Activated CD4-positive, alpha-beta T cell treated with anti-CD3 and anti-CD28 coated beads, Interleukin-2, amount 10 ng/mL, durations not matched to agents 7 days and 5 days (primary cell): ENCODE measurements around the gene MAN1B1. TPM values are rescaled to one million over a fixed set of nuclear protein-coding genes. Genes with fewer than 3 reads are reported as not detected.

Experiments used
- CTCF ChIA-PET: fragments of 350-600 bp; sonication (Branson Sonifier 250); formaldehyde crosslinking; loops from one replicate; lab custom pipeline; 2021; ENCODE audit warnings: antibody characterized with exemption; lab: Charles Lee
- POLR2A ChIA-PET: fragments of 350-600 bp; sonication (Branson Sonifier 250); formaldehyde crosslinking; loops from one replicate; lab custom pipeline; 2021; ENCODE audit warnings: antibody characterized with exemption; lab: Charles Lee
- DNase-seq: peaks from one replicate; pipeline ENCODE4 v3.0.0-alpha.2; 2020
- H3K27ac Mint-ChIP-seq: one replicate; pipeline ENCODE4 v1.8.0; 2021; ENCODE audit warnings: mild to moderate bottlenecking, moderate library complexity, mixed read lengths
- H3K27me3 Mint-ChIP-seq: one replicate; pipeline ENCODE4 v1.8.0; 2021; ENCODE audit warnings: mixed read lengths
- H3K36me3 Mint-ChIP-seq: one replicate; pipeline ENCODE4 v1.8.0; 2021; ENCODE audit warnings: low read depth, mixed read lengths
- H3K4me1 Mint-ChIP-seq: one replicate; pipeline ENCODE4 v1.8.0; 2021; ENCODE audit warnings: mixed read lengths
- H3K4me3 Mint-ChIP-seq: one replicate; pipeline ENCODE4 v1.8.0; 2021; ENCODE audit warnings: mild to moderate bottlenecking, moderate library complexity, mixed read lengths
- H3K9me3 Mint-ChIP-seq: one replicate; pipeline ENCODE4 v1.8.0; 2021; ENCODE audit warnings: mixed read lengths
- total RNA-seq, 2 experiments: library from RNA; stranded (reverse); gene quantifications; one replicate each; pipeline ENCODE4 v1.2.3, GENCODE V29; 2021

MAN1B1 gene
- total RNA-seq, 2 experiments from 2014 or later: 43.0 to 55.0 TPM

- peaks cover 32% of the 10 kb centered on the region for H3K27me3 Mint-ChIP-seq
- H3K36me3 Mint-ChIP-seq: no peaks in the 10 kb centered on the region
- CTCF ChIA-PET: interaction anchor here (0.8 to 1.4 kb wide), 8 partner anchors 9 to 144 kb away, joined by 3 read pairs; partner anchors contain the start of gene NRARP
- POLR2A ChIA-PET: no interaction called here
- no peaks in the 10 kb centered on the region for H3K9me3 Mint-ChIP-seq
- no peak for DNase-seq
- no peak overlapping the region for H3K27ac Mint-ChIP-seq
- peaks cover 22% of the 10 kb centered on the region for H3K4me1 Mint-ChIP-seq
- H3K4me3 Mint-ChIP-seq: no peak overlapping the region
Observed at GRCh38 chr9:137157618-137158415, 71.0 kb downstream of the MAN1B1 start.

- H3K4me3 Mint-ChIP-seq: no peak overlapping the region
- DNase-seq: no peak
- ChIA-PET POLR2A (no interaction called here), CTCF (interaction anchor here (1.1 to 1.2 kb wide), 2 partner anchors 9 to 20 kb away, joined by 3 read pairs; no protein-coding TSS in a partner anchor)
- H3K9me3 Mint-ChIP-seq: no peaks in the 10 kb centered on the region
- H3K27me3 Mint-ChIP-seq: peaks cover 35% of the 10 kb centered on the region
- peaks cover 22% of the 10 kb centered on the region for H3K4me1 Mint-ChIP-seq
- H3K27ac Mint-ChIP-seq: no peak overlapping the region
- H3K36me3 Mint-ChIP-seq: no peaks in the 10 kb centered on the region
Observed at GRCh38 chr9:137158625-137159024, 71.8 kb downstream of the MAN1B1 start.

Other genes starting within 250 kb of the MAN1B1 start
- 1 to 10 TPM; 4.0 to 4.1 TPM for gene AJM1, start 244.5 kb upstream of the MAN1B1 start, total RNA-seq
- 10 to 100 TPM; 90.1 to 99.4 TPM for gene PHPT1, start 237.6 kb upstream of the MAN1B1 start, total RNA-seq
- 10 to 100 TPM; 12.4 to 14.4 TPM for gene MAMDC4, start 234.6 kb upstream of the MAN1B1 start, total RNA-seq
- 100 to 1,000 TPM; 290 to 291 TPM for gene EDF1, start 220.7 kb upstream of the MAN1B1 start, total RNA-seq
- 10 to 100 TPM; 39.4 to 49.4 TPM for gene TRAF2, start 200.5 kb upstream of the MAN1B1 start, total RNA-seq
- 100 to 1,000 TPM; 116 to 123 TPM for gene FBXW5, start 142.2 kb upstream of the MAN1B1 start, total RNA-seq
- 1 to 10 TPM in 1 of 2 experiments, under 1 TPM in 1; 0.85 to 1.8 TPM for gene C8G, start 141.7 kb upstream of the MAN1B1 start, total RNA-seq
- gene LCN12, start 134.7 kb upstream of the MAN1B1 start, total RNA-seq: 1 to 10 TPM; 3.1 to 3.5 TPM
- 10 to 100 TPM; 22.1 to 24.0 TPM for gene PTGDS, start 109.5 kb upstream of the MAN1B1 start, total RNA-seq
- under 1 TPM; 0.48 to 0.67 TPM for gene LCNL1, start 104.0 kb upstream of the MAN1B1 start, total RNA-seq
- 10 to 100 TPM; 80.2 to 98.4 TPM for gene PAXX, start 94.6 kb upstream of the MAN1B1 start, total RNA-seq
- 1 to 10 TPM; 2.6 to 4.4 TPM for gene CLIC3, start 90.4 kb upstream of the MAN1B1 start, total RNA-seq
- 10 to 100 TPM; 67.7 to 70.3 TPM for gene ABCA2, start 58.7 kb upstream of the MAN1B1 start, total RNA-seq
- 10 to 100 TPM in 1 of 2 experiments, 1 to 10 TPM in 1; 8.9 to 10.3 TPM for gene FUT7, start 54.9 kb upstream of the MAN1B1 start, total RNA-seq
- gene NPDC1, start 40.8 kb upstream of the MAN1B1 start, total RNA-seq: 10 to 100 TPM; 35.5 to 41.4 TPM
- gene ENTPD2, start 32.9 kb upstream of the MAN1B1 start, total RNA-seq: not detected
- 10 to 100 TPM; 33.8 to 40.6 TPM for gene SAPCD2, start 16.4 kb upstream of the MAN1B1 start, total RNA-seq
- 10 to 100 TPM; 19.1 to 21.9 TPM for gene UAP1L1, start 9.5 kb upstream of the MAN1B1 start, total RNA-seq
- 100 to 1,000 TPM; 206 to 259 TPM for gene DPP7, start 27.7 kb downstream of the MAN1B1 start, total RNA-seq
- under 1 TPM in 1 of 2 experiments, not detected in 1; 0.05 TPM for gene GRIN1, start 52.2 kb downstream of the MAN1B1 start, total RNA-seq
- gene LRRC26, start 83.1 kb downstream of the MAN1B1 start, total RNA-seq: not detected
- not detected for gene TMEM210, start 85.1 kb downstream of the MAN1B1 start, total RNA-seq
- gene ANAPC2, start 101.6 kb downstream of the MAN1B1 start, total RNA-seq: 10 to 100 TPM; 61.3 to 76.1 TPM
- 10 to 100 TPM; 74.8 to 81.3 TPM for gene SSNA1, start 101.7 kb downstream of the MAN1B1 start, total RNA-seq
- 1 to 10 TPM; 8.9 TPM for gene TPRN, start 113.8 kb downstream of the MAN1B1 start, total RNA-seq
- 10 to 100 TPM; 28.5 to 34.0 TPM for gene TMEM203, start 118.7 kb downstream of the MAN1B1 start, total RNA-seq
- 10 to 100 TPM; 38.4 to 44.2 TPM for gene NDOR1, start 118.7 kb downstream of the MAN1B1 start, total RNA-seq
- gene RNF208, start 135.3 kb downstream of the MAN1B1 start, total RNA-seq: 1 to 10 TPM; 2.1 to 2.7 TPM
- under 1 TPM; 0.35 to 0.72 TPM for gene CYSRT1, start 138.2 kb downstream of the MAN1B1 start, total RNA-seq
- gene RNF224, start 140.5 kb downstream of the MAN1B1 start, total RNA-seq: under 1 TPM in 1 of 2 experiments, not detected in 1; 0.10 TPM
- not detected for gene SLC34A3, start 143.9 kb downstream of the MAN1B1 start, total RNA-seq
- 100 to 1,000 TPM; 355 to 382 TPM for gene TUBB4B, start 154.3 kb downstream of the MAN1B1 start, total RNA-seq
- gene STPG3, start 164.3 kb downstream of the MAN1B1 start, total RNA-seq: not detected
- gene NELFB, start 168.3 kb downstream of the MAN1B1 start, total RNA-seq: 10 to 100 TPM; 54.1 to 66.6 TPM
- gene TOR4A, start 190.7 kb downstream of the MAN1B1 start, total RNA-seq: 1 to 10 TPM; 6.0 to 7.1 TPM
- under 1 TPM; 0.32 to 0.44 TPM for gene NRARP, start 215.3 kb downstream of the MAN1B1 start, total RNA-seq